HG03108 (cell line): ENCODE measurements around the gene SLC14A1.

Experiments
- ATAC-seq: cut with Tn5 transposase; IDR thresholded peaks from one replicate; pipeline ENCODE4 v1.9.1; 2021; ENCODE audit warnings: moderate library complexity; ENCODE audit not compliant: unreplicated experiment

Gene SLC14A1

GRCh38 chr18:45723567-45724355 lies at the start of gene SLC14A1:
TSS of gene SLC14A1 (plus strand) at chr18:45724181. CDS start at chr18:45730321, 6,140 bp downstream.
- ATAC-seq = no peak

- no peak for ATAC-seq
Observed at GRCh38 chr18:45677276-45677807, 46.6 kb upstream of the SLC14A1 start.

GRCh38 chr18:45678441-45678840 lies 45.5 kb upstream of the SLC14A1 start:
- no peak for ATAC-seq

GRCh38 chr18:45678850-45679249 lies 45.1 kb upstream of the SLC14A1 start:
- ATAC-seq = no peak

- no peak for ATAC-seq
Observed at GRCh38 chr18:45680066-45680690, 43.8 kb upstream of the SLC14A1 start.

GRCh38 chr18:45682181-45682580 lies 41.8 kb upstream of the SLC14A1 start:
- no peak for ATAC-seq

GRCh38 chr18:45684341-45685115 lies 39.5 kb upstream of the SLC14A1 start:
- ATAC-seq = no peak

GRCh38 chr18:45686891-45687611 lies 36.9 kb upstream of the SLC14A1 start:
- ATAC-seq = peak; percentile 76

- ATAC-seq = peak; percentile 36
Observed at GRCh38 chr18:45687621-45688020, 36.4 kb upstream of the SLC14A1 start.

GRCh38 chr18:45688113-45688512 lies 35.9 kb upstream of the SLC14A1 start:
- ATAC-seq = no peak

- ATAC-seq = no peak
Observed at GRCh38 chr18:45688833-45689232, 35.1 kb upstream of the SLC14A1 start.

GRCh38 chr18:45689396-45689795 lies 34.6 kb upstream of the SLC14A1 start:
- ATAC-seq = no peak

- ATAC-seq = no peak
Observed at GRCh38 chr18:45690975-45691815, 32.8 kb upstream of the SLC14A1 start.

- ATAC-seq = no peak
Observed at GRCh38 chr18:45691816-45692179, 32.2 kb upstream of the SLC14A1 start.

- no peak for ATAC-seq
Observed at GRCh38 chr18:45702708-45703265, 21.2 kb upstream of the SLC14A1 start.

GRCh38 chr18:45708831-45709230 lies 15.2 kb upstream of the SLC14A1 start:
- ATAC-seq = no peak

- ATAC-seq = no peak
Observed at GRCh38 chr18:45712061-45712460, 11.9 kb upstream of the SLC14A1 start.

GRCh38 chr18:45713239-45713638 lies 10.7 kb upstream of the SLC14A1 start:
- ATAC-seq = no peak

GRCh38 chr18:45715212-45715780 lies 8.7 kb upstream of the SLC14A1 start:
- ATAC-seq = no peak
